Hepatocyte (in vitro differentiated cells): ENCODE measurements around the gene ZMAT3.

Experiments used
- CTCF ChIP-seq: fragments of 200-600 bp; sonication (generic); IDR thresholded peaks from 2 replicates; pipeline ENCODE4 v1.5.1; 2016; ENCODE audit warnings: antibody characterized with exemption, mild to moderate bottlenecking; ENCODE audit not compliant: poor library complexity
- EZH2 ChIP-seq: fragments of 200-600 bp; sonication (generic); IDR thresholded peaks from 2 replicates; pipeline ENCODE4 v1.6.1; 2016; ENCODE audit warnings: antibody characterized with exemption, mild to moderate bottlenecking, borderline replicate concordance
- EZH2phosphoT487 ChIP-seq: fragments of 200-600 bp; sonication (generic); IDR thresholded peaks from one replicate; pipeline ENCODE4 v1.6.1; 2018; ENCODE audit warnings: antibody characterized with exemption, mild to moderate bottlenecking, low read depth, moderate library complexity; ENCODE audit not compliant: unreplicated experiment, severe bottlenecking

- no peak for TF ChIP-seq CTCF
- no peak for TF ChIP-seq EZH2
- TF ChIP-seq EZH2phosphoT487 = no peak
Measured at GRCh38 chr3:178989821-178990220, 81.8 kb downstream of the ZMAT3 start.
